ENCODE data around the gene ANKMY1. TPM values are rescaled to one million over a fixed set of nuclear protein-coding genes. Genes with fewer than 3 reads are reported as not detected.
"Not testable (repeated sequence)": the region's sequence is repeated elsewhere in the genome, so short reads cannot be mapped to it uniquely, and the experiment has no call there.

The ANKMY1 gene
- polyA plus RNA-seq, 3 donors = 4.6 to 6.7 (median 6.5) TPM

DNA sequence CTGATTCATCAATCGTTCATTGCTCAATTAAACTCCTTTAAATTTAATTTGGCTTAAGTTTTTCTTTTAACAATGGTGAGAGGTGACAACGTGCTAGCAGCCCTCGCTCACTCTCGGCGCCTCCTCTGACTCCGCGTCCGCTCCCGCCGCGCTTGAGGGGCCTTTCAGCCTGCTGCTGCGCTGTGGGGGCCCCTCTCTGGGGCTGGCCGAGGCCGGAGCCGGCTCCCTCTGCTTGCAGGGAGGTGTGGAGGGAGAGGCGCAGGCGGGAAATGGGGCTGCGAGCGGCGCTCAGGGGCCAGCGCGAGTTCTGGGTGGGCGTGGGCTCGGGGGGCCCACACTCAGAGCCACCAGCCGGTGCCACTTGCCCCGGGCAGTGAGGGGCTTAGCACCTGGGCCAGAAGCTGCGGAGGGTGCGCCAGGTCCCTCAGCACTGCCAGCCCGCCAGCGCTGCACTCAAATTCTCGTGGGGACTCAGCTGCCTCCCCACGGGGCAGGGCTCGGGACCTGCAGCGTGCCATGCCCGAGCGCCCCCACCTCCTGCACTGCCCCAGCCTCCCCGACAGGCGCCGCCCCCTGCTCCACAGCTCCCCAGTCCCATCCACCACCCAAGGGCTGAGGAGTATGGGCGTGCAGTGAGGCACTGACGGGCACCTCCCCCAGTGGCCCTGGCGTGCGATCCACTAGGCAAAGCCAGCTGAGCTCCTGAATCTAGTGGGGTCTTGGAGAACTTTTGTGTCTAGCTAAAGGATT, 19.6 kb downstream of the ANKMY1 start:
- H3K27ac ChIP-seq (ENCODE audit: low read depth, low read length) = no peak overlapping the region
- WGBS, 3 donors = 95 to 97% (median 96%) methylated on average over 38 to 43 of the region's 43 CpGs

DNA sequence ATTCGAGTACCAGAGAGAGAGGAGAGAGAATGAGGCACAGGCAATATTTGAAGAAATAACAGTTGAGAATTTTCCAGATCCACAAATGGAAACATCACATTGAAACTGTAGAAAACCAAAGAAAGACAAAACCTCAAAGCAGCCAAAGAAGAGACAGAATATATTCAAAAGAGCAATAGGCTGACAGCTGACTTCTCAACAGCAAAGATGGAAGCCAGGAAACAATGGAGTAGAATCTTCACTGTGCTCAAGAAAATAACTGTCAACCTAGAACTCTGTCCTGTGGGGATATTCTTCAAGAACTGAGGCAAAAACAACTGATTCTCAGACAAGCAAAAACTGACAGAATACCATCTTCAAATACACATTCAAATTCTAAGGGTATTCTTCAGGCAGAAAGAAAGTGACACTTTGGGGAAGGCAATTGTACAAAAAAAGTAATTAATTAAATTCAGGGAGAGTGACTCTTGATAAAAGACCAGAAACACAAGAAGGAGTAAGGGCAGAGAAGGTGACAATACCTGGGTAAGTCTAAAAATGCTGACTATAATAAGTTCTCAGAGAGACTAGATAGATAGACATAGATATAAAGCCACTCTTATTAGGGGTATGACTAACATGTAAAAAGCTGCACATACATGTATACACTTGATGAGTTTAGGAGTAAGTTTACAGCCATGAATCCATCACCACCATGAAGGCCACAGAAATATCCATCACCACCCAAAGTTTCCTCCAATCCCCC, 25.6 kb downstream of the ANKMY1 start:
- H3K27ac ChIP-seq (ENCODE audit: low read depth, low read length) = no peak overlapping the region
- 96 to 100% (median 98%) methylated on average over 1 of the region's 1 CpG for WGBS, 3 donors

DNA sequence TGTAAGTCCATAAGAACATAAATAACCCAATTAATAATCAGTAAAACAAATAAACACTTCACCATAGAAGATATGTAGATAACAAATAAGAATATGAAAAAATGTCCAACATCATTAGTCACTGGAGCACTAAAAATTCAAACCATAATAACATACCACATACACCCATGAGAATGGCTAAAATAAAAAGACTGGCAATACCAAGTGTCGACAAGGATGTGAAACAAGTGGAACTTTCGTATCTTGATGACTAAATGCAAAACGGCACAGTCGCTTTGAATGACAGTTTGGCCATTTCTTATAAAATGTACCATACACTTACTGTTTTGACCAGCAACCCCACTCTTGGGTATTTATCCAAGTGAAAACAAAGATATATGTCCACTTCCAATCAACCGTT, 26.8 kb downstream of the ANKMY1 start:
- WGBS, 3 donors = 96 to 98% (median 97%) methylated on average over 5 of the region's 5 CpGs
- no peak overlapping the region for H3K27ac ChIP-seq (ENCODE audit: low read depth, low read length)

DNA sequence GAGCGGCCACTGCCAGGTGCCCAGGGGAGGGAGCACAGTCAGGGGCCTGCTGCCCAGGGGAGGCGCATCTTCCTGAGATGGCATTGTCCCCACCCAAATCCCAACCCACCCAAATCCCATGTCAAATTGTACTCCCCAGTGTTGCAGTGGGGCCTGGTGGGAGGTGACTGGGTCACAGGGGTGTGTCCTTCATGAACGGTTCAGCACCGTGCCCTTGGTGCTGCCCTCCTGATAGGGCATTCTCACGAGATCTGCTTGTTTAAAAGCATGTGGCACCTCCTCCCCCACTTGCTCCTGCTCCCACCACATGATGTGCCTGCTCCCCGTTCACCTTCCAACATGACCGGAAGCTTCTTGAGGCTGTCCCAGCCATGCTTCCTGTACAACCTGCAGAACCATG, 27.6 kb downstream of the ANKMY1 start:
- H3K27ac ChIP-seq (ENCODE audit: low read depth, low read length) = no peak overlapping the region

DNA sequence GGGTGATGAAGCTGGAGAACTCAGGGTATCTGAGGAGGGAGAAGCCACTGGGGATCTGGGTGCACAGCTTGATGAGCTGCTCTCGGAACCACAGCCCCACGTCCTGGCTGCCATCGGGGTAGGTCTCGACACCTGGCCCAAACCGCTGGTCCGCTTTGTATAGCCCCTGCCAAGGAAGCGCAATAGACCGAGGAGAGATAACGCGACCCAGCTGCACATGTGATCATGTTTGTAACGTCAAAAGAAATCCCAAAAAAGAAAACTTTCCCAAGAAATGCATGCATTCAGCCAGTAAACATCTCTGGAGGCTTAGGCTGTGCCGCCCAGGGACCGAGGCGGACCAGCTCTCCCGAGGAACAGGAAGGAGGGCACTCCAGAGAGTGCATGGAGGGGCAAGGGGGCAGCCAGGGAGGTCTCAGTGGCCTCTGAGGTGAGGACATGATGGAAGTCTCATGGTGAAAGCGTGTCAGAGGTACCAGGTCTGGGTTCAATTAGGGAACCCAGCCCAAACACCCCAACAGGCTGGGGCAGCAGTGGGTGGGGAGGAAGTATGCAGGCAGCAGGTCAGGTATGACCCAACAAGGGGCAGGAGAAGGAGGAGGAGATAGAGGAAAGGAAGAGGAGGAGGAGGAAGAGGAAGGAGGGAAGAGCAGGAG, 28.3 kb downstream of the ANKMY1 start:
- 96 to 97% (median 96%) methylated on average over 16 of the region's 16 CpGs for WGBS, 3 donors

More for the DNA sequence above, 27.6 kb downstream of the ANKMY1 start:
- 85 to 98% (median 93%) methylated on average over 7 of the region's 7 CpGs for WGBS, 3 donors

DNA sequence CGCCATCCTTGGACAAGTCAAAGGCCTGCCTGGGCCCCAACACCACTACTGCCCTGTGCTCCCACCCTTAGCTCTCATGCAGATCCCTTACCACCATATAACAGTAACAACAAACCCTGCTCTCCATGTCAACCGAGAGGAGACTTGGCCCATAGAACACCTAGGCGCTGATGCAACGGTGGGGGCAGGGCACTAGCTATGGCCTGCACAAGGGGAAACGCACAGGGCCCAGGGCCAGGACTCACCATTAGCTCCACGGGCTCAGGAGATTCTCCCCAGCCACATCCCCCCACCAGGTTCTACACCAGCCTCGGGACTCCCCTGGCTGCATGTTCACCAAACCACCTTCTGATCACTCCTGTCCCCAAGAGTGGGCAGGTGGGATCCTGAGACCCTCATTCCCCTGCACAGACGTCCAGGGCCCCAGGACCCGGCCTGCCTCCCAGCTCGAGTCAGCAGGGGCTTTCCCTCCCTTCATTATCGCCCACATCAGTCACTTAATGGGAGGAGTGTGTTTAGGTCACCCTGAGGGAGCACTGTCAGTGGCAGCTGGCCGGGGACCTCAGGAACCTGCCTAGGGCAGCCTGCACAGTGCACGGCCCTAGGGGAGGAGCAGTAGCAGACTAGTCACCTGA, 29.3 kb downstream of the ANKMY1 start:
- 92 to 96% (median 93%) methylated on average over 13 of the region's 13 CpGs for WGBS, 3 donors
- no peak overlapping the region for H3K27ac ChIP-seq (ENCODE audit: low read depth, low read length)

More for the DNA sequence above, 28.3 kb downstream of the ANKMY1 start:
- H3K27ac ChIP-seq (ENCODE audit: low read depth, low read length) = no peak overlapping the region

DNA sequence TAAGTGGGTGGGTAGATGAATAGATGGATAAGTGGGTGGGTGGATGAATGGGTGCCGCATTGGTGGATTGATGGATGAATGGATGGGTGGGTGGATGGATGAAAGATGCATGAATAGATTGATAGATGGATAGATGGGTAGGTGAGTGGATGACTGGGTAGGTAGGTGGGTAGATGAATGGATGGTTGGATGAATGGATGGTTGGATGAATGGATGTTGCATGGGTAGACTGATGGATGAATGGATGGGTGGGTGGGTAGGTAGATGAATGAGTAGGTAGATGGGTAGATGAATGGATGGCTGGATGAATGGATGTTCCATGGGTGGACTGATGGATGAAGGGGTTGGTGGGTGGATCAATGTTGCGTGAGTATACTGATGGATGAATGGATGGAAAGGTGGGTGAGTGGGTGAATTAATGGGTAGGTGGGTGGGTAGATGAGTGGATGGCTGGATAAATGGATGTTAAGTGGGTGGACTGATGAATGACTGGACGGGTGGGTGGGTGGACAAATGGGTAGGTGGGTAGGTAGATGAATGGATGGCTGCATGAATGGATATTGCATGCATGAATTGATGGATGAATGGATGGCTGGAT, 30.5 kb downstream of the ANKMY1 start:
- H3K27ac ChIP-seq (ENCODE audit: low read depth, low read length) = no peak overlapping the region
- WGBS, 3 donors = 93 to 96% (median 95%) methylated on average over 3 of the region's 3 CpGs

DNA sequence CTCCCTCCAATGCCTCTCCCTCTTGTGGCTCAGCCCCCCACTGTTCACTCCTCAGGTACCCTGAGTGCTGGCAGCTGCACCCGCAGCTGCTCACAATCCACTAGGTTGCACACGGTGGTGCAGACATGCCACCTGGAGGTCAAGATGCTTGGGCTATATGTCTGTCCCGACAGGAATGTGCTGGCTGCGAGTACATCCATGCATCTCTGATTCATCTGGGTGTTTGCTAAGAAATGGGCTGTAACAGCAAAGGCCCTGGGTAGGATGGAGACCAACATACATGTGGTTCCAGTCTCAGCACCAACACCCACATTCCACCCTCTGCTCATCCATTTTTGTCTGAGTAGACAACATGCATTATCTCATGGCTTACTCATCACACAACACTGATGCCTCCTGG, 31.3 kb downstream of the ANKMY1 start:
- no peak overlapping the region for H3K27ac ChIP-seq (ENCODE audit: low read depth, low read length)
- 90 to 95% (median 91%) methylated on average over 4 of the region's 4 CpGs for WGBS, 3 donors

DNA sequence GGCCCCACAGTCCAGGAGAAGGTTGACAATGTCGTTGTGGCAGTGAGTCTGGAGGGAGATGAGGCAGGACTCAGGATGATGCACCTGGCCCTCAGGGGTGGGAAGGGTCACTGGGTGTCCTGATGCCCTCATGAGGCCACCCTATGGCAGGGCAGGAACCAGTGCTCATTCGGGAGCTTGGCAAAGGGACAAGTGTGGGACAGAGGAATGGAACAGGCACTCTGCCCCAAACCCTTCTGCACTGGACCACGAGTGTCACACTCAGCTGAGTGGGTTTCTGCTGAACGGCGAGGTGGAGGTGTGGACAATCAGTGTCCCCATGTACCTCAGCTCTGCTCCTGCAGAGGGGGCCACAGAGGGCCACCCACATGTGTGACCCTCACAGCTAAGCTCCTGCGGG, 32.0 kb downstream of the ANKMY1 start:
- no peak overlapping the region for H3K27ac ChIP-seq (ENCODE audit: low read depth, low read length)
- WGBS, 3 donors = 96 to 98% (median 98%) methylated on average over 6 of the region's 6 CpGs

DNA sequence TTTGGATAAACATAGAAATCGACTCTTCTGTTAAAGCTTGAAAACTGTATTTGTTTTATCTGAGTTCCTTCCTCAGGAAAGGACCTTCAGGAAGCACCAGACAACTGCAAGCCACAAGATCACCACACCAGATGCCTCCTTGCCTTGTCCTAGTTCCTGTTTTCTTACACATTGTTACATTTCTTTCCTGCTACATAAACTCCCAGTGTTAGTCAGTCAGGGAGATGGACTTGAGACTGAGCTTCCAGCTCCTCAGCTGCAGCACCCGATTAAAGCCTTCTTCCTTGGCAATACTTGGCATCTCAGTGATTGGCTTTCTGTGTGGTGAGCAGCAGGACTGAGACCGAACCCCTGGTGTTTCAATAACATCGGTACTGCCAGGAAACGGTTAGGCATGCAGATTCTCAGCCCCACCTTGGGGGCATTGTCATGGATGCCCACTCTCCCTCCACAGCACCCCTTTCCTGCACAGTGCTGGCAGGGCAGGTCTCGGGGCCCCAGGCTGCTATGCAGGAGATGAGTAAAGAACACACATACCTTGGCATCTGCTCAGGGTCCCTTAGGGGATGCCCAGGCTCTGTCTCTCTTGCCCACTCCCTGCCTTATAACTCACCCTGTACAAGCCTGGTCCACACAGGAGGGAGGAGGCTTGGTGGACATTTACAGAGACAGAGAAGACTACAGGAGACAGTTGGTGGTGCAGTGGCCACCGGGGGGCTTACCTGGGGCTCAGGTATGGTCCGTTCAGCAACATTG, 32.6 kb downstream of the ANKMY1 start:
- WGBS, 3 donors = 83 to 87% (median 85%) methylated on average over 8 of the region's 8 CpGs
- H3K27ac ChIP-seq (ENCODE audit: low read depth, low read length) = no peak overlapping the region

DNA sequence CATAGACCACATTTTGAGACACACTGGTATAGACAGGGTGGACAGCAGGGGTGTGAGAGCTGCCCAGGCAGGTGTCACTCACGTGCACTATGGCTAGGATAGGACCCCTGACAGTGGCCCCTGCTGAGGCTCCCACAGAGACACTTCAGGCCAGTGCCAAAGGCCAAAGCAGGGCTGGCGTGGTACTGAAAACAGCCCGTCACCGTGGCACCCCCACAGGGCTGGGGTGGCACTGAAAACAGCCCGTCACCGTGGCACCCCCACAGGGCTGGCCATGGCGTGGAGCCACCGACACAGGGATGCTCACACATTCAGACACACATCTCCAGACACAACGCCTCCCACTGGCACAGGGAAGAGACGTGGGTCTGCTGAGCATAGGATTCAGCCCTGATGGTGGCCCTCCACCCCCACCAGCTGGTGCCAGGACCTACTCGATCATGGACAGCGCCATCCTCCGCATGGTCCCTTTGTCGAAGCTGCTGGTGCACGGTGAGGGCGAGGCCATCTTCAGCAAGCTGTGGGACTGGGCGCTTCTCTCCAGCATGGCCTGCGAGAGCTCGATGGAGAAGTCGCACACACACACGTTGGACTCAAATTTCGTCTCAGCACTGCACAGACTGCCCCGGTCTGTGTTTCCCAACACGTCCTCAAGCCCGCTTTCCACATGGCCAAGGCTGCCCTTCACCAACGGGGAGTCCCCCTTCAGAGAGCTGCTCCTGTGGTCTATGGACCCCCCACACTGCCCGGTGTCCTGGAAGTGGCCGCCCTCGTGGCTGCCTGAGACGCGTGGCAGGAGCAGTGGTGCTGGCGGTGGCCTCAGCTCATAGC, 34.1 kb downstream of the ANKMY1 start:
- 94 to 97% (median 96%) methylated on average over 30 to 32 of the region's 32 CpGs for WGBS, 3 donors
- H3K27ac ChIP-seq (ENCODE audit: low read depth, low read length) = no peak overlapping the region

DNA sequence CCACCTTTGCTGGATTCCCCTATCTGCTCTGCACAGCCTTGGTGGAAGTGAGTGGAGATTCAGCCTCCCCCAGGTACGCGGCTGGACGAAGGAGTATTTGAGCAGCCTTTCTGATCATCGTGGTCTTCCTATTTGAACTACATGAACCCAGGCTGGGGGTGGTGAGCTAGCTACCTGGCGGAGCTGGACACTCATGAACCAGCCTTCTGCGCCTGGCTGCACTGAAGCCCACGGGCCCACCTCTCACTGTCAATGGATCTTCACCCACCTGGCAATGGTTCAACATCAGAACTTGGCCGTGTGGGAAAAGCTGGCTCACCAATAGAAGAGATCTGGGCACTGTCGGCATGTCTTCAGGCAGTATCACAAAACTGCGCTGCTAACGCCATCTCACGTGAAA, 35.4 kb downstream of the ANKMY1 start:
- no peak overlapping the region for H3K27ac ChIP-seq (ENCODE audit: low read depth, low read length)
- WGBS, 3 donors = 96 to 98% (median 96%) methylated on average over 12 of the region's 12 CpGs

DNA sequence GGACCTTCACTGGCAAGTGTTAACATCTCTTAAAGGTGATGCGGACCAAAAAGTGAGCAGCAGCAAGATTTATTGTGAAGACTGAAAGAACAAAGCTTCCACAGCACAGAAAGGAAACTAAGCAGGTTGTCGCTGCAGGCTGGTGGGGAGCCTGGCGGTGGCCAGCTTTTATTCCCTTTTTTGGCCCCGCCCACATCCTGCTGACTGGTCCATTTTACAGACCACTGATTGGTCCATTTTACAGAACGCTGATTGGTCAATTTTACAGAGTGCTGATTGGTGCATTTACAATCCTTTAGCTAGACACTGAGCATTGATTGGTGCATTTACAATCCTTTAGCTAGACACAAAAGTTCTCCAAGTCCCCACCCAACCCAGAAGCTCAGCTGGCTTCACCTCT, 35.9 kb downstream of the ANKMY1 start:
- WGBS, 3 donors = 92 to 97% (median 93%) methylated on average over 5 of the region's 5 CpGs
- not testable (repeated sequence) for H3K27ac ChIP-seq (ENCODE audit: low read depth, low read length)

DNA sequence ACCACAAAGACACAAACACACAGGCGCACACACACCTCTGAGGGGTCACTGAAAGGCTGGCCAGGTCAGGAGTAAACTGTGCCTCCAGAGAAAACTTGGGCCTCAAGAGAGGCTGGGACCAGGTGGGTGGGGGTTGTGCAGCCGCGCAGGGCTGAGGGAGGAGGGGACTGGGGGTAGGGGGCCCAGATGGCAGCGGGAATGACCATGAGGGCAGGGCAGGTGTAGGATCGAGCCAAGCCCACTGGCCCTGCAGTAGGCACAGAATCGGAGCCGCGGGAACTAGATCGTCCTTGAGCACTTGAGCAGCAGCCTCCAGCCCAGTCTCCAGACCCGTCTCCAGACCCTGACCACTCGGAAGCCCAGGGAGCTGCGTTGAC, 36.8 kb downstream of the ANKMY1 start:
- H3K27ac ChIP-seq (ENCODE audit: low read depth, low read length) = no peak overlapping the region
- WGBS, 3 donors = 91 to 93% (median 92%) methylated on average over 12 of the region's 12 CpGs

DNA sequence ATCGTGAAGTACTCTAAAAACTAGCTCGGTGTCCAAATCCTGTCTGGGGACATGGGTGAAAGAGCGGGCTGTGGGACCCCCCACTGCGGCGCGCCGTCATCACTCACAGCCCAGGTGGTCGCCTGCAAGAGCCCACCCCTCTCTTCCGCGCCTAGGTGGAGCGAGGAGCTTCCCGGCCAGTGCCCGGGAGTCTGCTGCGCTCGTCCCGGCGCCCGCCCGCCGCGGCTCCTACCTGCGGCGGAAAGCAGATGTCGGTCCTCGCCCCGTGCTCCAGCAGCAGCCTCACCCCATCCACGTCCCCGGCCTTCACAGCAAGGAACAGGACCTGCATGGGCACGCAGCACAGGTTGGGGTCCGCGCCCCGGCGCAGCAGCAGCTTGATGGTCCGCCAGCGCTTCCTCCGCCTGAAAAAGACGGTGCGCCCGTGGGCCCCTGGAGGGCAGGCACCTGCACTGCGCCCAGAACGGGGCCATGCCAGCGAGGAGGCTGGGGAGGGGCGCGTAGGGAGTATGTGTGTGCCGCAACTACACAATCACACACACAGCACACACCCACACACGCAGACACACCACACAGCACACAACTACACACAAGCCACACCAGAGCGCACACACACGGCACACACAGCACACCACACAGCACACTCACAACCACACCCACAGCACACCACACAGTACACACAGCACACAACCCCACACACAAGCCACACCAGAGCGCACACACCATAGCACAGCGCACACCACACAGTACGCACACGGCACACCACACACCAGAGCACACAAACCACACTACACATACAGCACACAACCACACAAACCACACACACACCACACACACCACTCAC, 37.4 kb downstream of the ANKMY1 start:
- H3K27ac ChIP-seq (ENCODE audit: low read depth, low read length) = no peak overlapping the region
- WGBS, 3 donors = 31 to 36% (median 33%) methylated on average over 46 to 52 of the region's 52 CpGs

DNA sequence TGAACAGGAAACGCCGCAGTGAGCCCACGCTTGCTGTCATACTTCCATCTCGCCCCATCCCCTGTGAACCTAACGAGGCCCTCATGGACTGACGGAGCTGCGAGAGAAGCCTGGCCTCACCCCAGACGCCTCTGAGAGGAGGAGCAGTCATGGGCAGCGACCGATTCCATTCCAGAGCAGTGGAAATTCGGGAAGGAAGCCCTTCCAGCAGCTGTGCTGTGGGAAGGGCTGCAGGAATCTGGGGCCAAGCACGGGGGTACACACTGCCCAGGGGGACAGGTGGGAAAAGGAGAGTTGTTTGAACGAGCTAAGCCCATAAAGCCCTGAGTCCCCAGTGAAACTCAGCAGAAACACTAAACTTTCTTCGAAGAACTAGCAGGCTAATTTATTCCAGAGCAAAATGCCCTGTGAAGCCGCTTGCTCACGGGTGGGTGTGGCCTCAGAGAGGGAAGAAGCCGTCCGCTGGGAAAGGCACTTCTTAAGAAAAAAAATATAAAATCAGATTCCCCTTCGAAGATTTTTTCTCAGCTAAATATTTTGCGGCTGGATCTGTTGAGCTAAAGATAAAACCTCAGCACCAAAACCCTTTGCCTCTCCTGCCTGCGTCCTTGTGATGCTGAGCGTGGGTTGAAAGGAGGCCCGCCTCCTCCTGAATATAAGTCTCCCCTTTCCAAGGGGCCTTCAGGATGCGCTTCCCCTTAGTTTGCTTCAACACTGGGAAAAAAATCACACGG, 38.2 kb downstream of the ANKMY1 start:
- WGBS, 3 donors = 38 to 64% (median 43%) methylated on average over 25 of the region's 25 CpGs
- no peak overlapping the region for H3K27ac ChIP-seq (ENCODE audit: low read depth, low read length)

All from adipose tissue (tissue), 3 donors.